Suprapubic skin (tissue), 4 donors: ENCODE measurements around the gene KCNB1.

ENCODE experiments used
- CTCF ChIP-seq, 2 donors: fragments of 200-600 bp in 1 of 2; fragments of 450-650 bp in 1 of 2; sonication (generic) in 1 of 2; IDR thresholded peaks; one replicate each; pipeline ENCODE4 v1.5.1; 2016 to 2019; ENCODE audit warnings: antibody characterized with exemption in 2 of 2, mild to moderate bottlenecking in 1 of 2, moderate library complexity in 1 of 2
- EP300 ChIP-seq: sonication (generic); formaldehyde crosslinking; IDR thresholded peaks from one replicate; pipeline ENCODE4 v1.6.1; 2017; ENCODE audit warnings: antibody characterized with exemption
- POLR2A ChIP-seq, 2 donors: fragments of 450-650 bp; IDR thresholded peaks; one replicate each; pipeline ENCODE4 v1.6.1; 2017; ENCODE audit warnings: antibody characterized with exemption in 2 of 2, mild to moderate bottlenecking in 2 of 2, moderate library complexity in 2 of 2
- POLR2AphosphoS5 ChIP-seq, 3 donors: sonication (generic); formaldehyde crosslinking; IDR thresholded peaks; one replicate each; pipeline ENCODE4 v1.6.1; 2017; ENCODE audit warnings: antibody characterized with exemption in 3 of 3

GRCh38 chr20:49354673-49355072 is 127.8 kb downstream of the KCNB1 start:
- TF ChIP-seq CTCF (IDR thresholded peaks at IDR 0.05) (no peak), POLR2AphosphoS5 (IDR thresholded peaks at IDR 0.05) (no peak), POLR2A (IDR thresholded peaks at IDR 0.05) (no peak), EP300 (no peak)
